Stimulated activated CD4-positive, alpha-beta T cell treated with anti-CD3 and anti-CD28 coated beads, Interleukin-4, amount 100 ng/mL, for 1 hour (primary cell): ENCODE data around the gene OR9G1.
"Not testable (repeated sequence)": the region's sequence is repeated elsewhere in the genome, so short reads cannot be mapped to it uniquely, and the experiment has no call there.

Source experiments
- DNase-seq: peaks from one replicate; pipeline ENCODE4 v3.0.0-alpha.2; 2020

The OR9G1 gene, protein sequence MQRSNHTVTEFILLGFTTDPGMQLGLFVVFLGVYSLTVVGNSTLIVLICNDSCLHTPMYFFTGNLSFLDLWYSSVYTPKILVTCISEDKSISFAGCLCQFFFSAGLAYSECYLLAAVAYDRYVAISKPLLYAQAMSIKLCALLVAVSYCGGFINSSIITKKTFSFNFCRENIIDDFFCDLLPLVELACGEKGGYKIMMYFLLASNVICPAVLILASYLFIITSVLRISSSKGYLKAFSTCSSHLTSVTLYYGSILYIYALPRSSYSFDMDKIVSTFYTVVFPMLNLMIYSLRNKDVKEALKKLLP

DNA sequence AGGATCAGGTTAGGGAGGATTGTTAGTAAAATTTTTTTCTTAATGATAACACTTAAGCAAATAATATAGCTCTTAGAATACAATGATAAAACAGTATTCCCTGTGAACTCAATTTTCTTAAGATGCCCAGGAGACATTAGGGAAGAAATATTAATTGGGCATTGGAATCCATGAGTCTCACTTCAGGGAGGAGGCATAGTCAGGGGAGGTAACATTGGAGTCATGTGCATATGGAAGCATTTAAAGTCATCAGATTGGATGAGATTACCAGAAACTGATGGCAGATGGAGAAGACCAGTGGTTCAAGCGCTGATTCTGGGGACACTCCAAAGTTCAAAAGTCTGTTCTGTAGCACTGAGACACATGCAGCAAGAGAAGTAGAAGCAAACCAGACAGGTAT lies at the start of gene OR9G1:
OR9G1 (plus strand) TSS at position 301 of the 400 bp plus-strand sequence. CDS start 1,293 bp downstream, outside the sequence.
- DNase-seq = no peak

DNA sequence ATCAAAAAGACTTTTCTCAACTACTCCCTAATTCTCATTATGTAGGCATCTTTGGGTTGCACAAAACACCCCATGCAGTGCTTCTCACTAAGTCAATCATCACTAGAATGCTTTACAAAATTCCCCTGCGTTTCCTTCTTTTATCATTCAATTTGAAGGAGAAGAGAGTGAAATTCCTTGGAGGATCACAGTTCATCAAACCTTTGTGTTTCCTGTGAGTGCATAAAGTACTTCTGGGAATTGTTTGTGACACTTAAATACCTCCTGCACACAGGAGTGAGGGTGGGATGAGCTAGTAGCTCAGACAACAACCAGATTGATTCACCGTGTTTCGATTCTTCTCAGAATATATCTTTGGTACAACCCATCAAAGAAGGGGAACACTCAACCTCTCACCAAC lies 39.1 kb upstream of the OR9G1 start:
- DNase-seq = no peak

DNA sequence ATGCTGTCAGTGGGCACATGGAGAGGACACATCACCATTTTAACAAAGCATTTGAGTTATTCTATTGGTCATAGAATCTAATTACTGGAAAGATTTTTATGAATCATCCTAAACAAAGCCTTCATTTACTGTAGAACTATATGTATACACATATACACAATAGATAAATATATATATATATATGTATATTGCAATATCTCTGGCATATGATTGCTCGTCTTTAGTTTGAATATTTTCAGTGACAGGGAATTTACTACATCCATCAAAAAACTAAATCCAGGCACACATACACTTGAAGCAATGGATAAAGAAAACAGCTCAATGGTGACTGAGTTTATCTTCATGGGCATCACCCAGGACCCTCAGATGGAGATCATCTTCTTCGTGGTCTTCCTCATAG lies 35.5 kb upstream of the OR9G1 start, which contains the start of gene OR5AR1:
OR5AR1 (plus strand) TSS at position 301 of the 400 bp plus-strand sequence; CDS start at position 301, 0 bp downstream.
- DNase-seq = no peak

DNA sequence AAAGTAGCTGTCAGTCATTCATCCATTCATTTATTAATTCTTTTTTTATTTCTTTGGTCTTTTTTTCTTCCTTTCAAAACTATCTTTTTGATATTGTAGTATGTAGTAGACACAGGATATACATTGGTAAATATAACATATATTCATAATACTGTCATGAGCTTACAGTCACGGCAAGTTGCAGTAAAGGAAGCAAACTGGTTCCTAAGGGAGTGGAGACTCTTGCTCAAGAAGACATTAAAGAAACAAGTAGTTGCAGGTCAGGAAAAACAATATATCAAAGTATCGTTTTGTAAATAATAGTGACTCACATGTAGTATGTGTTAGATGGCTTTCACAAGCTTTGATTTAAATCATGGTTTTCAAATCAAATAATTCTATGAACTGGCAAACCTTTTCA lies 27.9 kb upstream of the OR9G1 start:
- no peak for DNase-seq

DNA sequence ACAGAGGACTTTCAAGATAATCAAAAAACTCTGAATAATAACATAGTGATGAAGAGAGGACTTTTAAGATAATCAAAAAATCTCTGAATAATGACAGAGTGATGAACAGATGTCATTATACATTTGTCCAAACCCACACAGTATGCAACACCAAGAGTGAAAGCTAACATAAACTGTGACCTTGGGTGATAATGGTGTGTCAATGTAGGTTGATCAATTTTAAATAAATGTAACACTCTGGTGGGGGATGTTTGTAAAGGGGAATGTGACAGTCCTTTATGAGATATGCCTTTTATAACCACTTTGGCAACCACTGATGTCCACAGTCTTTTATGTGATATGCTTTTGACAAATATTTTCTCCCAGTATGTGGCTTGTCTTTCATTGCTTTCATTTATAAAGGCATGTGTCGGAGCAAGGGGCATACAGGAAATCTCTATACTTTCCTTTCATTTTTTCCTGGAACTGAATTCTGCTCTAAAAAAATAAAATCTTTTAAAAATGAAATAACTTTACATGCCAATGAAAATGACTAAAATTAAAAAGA lies 10.3 kb upstream of the OR9G1 start:
- no peak for DNase-seq

DNA sequence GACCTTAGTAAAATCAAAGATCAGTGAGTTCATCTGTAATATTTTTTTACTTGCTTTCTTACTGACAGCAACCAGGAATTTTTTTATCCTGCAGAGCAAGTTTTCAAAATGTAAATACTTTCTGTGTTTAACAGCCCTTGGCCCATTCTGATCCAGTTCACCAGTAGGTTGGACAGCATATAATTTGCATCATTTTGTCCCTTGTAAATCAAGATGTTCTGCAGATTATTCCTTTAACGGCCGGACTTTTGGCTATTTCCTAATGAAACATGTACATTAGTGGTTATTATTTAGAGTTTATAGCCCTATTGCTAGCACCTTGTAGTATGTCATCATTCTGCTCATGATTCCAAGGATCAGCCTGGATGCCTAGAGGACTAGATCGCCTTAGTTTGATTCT lies 7.7 kb upstream of the OR9G1 start:
- not testable (repeated sequence) for DNase-seq

DNA sequence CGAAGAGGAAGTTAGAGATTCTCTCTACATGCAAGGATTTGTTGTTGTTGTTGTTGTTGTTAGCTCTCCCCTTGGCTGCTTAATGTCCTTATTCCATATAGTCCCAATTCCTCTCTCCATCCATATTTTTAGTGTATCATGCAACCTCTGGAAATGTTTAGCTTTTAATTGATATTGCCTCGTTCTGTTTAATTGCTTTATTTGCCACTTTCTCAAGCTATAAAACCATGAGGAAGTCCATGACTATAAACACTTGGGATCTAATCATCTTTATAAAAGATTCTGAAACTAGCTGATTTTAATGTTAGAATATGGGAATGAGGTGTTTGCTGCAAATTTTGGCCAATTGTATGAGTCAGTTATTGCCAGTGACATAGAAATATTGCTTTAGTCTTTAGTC lies 5.5 kb upstream of the OR9G1 start:
- DNase-seq = no peak

DNA sequence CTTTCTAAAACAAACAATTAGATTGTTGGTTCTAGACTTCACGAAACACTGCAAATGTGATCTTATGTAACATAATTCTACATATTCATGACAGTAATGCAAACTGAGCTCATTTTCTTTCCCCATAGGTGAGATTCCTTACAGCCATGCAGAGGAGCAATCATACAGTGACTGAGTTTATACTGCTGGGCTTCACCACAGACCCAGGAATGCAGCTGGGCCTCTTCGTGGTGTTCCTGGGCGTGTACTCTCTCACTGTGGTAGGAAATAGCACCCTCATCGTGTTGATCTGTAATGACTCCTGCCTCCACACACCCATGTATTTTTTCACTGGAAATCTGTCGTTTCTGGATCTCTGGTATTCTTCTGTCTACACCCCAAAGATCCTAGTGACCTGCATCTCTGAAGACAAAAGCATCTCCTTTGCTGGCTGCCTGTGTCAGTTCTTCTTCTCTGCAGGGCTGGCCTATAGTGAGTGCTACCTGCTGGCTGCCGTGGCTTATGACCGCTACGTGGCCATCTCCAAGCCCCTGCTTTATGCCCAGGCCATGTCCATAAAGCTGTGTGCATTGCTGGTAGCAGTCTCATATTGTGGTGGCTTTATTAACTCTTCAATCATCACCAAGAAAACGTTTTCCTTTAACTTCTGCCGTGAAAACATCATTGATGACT lies 1.5 kb downstream of the OR9G1 start:
- DNase-seq = no peak

DNA sequence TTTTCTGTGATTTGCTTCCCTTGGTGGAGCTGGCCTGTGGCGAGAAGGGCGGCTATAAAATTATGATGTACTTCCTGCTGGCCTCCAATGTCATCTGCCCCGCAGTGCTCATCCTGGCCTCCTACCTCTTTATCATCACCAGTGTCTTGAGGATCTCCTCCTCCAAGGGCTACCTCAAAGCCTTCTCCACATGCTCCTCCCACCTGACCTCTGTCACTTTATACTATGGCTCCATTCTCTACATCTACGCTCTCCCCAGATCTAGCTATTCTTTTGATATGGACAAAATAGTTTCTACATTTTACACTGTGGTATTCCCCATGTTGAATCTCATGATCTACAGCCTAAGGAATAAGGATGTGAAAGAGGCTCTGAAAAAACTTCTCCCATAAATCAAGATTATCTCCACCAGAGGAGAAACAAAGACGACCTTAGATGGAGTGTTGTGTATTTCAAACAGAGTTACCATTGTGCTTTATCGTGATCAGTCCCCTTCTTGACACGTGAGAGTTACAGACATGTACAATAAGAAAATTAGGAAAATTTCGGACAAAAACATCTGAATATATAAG lies 2.1 kb downstream of the OR9G1 start:
- DNase-seq = no peak

DNA sequence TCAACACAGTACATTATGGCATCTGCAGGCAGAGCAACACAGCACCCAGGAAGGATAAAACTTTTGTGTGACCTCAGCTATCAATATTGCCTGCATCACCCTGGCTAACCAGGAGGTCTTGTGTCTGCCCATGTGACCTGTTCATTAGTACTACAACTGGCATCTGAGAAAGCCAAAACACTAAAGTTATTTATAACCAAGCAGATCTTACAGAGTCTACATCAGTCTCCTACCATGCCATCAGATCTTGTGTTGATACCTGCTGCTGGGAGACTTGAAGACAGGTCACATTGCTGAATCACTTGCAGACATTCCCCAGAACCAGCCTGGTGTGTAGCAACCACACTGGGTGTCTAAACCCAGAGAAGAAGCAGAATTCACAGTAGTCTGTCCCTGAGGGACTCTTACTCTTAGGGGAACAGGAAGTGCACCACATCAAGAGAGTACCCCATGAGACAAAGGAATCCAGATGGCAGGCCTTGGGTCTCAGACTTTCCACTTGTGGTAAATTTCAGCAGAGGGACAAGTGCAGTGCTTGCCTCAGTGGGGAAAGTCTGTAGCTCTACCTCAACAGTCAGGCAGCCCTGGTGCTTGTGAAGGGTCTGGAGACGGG lies 7.0 kb downstream of the OR9G1 start:
- DNase-seq = no peak

DNA sequence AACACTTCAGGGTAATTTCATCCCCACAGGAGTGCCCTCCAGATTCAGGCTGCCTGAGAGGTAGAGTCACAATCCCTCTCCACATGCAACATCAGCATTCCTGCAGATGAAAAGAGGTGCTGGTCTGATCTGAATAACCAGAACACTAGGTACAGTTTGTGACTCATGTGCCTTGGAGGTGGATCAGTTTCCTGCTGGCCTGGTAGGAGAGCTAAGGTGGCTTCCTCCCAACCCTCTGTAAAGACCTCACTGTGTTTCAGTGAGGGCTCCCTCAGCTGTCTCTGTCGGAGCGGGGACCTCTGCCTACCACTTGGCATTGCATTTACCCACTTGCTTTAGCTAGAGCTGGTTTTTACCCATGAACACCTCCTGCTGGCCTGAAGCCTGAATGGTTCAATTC lies 7.6 kb downstream of the OR9G1 start:
- no peak for DNase-seq

DNA sequence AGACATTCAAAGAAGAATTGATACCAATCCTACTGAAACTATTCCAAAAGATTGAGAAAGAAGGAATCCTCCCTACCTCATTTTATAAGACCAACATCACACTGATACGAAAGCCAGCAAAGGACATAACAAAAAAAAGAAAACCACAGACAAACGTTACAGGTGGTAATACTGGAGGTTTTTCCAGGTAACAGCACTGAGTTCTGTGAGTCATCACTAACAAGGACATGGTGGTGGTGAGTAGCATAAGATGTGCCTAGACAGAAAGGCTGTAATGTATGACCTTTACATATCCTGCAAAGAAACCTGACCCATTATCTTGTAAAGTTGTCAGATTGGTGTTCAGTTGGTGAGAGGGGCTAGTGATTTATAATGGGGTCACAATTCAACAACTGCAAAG lies 15.3 kb downstream of the OR9G1 start:
- DNase-seq = no peak

DNA sequence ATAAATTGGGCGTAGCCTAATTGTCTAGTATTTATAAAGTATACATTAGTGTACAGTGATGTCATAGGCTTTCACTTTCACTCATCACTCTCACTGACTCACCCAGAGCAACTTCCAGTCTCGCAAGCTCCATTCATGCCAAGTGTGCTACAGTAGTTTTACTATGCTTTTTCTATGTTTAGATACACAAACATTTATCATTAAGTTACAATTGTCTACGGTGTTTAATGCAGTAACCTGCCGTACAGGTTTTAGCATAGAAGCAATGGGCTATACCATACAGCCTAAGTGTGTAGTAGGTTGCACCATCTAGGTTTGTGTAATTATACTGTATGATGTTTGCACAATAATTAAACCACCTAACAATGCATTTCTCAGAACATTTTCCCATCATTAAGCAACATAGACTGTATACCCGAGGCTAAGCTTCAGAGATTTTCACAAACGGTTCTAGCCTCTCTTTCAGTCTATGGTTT lies 17.5 kb downstream of the OR9G1 start:
- DNase-seq = no peak

DNA sequence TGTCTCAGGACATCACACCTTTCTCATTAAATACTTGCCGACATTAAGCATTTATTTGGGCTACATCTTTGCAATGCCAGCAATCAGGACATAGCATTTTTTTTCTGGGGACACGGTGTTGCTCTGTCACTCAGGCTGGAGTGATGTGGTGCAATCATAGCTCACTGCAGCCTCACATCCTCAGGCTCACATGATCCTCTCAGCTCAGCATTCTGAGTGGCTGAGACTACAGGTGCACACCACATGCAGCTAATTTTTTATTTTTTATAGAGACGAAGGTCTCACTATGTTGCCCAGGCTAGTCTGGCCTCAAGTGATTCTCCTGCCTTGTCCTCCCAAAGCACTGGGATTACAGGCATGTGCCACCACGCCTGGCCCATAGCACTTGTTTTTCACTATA lies 21.6 kb downstream of the OR9G1 start:
- DNase-seq = no peak

DNA sequence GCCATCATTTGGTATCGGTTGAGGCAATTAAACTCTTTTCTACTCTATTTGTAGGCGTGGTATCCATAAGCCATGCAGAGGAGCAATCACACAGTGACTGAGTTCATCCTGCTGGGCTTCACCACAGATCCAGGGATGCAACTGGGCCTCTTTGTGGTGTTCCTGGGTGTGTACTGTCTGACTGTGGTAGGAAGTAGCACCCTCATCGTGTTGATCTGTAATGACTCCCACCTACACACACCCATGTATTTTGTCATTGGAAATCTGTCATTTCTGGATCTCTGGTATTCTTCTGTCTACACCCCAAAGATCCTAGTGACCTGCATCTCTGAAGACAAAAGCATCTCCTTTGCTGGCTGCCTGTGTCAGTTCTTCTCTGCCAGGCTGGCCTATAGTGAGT lies 41.2 kb downstream of the OR9G1 start:
- no peak for DNase-seq

DNA sequence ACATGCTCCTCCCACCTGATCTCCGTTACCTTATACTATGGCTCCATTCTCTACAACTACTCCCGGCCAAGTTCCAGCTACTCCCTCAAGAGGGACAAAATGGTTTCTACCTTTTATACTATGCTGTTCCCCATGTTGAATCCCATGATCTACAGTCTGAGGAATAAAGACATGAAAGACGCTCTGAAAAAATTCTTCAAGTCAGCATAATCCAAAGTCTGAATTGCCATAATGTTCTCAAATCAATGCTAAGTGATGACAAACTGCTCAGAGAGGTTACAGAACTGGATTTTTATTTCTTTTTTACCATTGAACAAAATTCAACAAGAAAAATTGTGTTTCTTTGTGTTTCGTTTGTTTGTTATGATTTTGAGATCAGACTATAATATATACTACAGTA lies 42.0 kb downstream of the OR9G1 start:
- no peak for DNase-seq

DNA sequence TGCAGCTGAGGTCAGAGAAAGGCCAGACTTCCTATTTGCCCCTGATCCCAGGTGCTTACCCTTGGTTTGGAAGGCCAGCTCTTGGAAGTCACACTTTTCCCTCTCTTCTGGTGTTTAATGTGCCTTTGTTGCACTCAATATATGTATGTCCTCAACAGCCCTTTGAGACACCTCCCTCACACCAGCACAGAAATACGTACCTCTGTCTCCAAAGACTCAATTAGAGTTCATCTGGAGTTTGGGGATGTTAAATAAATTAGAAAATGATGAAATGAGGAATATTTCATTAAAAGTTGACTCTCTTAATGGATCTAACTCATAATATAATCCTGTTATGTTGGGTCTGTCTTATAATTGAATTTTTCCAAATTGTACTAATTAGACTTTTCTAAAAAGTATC lies 49.7 kb downstream of the OR9G1 start, which contains the start of gene OR9G4:
OR9G4 (minus strand) TSS at position 101 of the 400 bp plus-strand sequence. CDS start 4,931 bp downstream, outside the sequence.
- DNase-seq = no peak

DNA sequence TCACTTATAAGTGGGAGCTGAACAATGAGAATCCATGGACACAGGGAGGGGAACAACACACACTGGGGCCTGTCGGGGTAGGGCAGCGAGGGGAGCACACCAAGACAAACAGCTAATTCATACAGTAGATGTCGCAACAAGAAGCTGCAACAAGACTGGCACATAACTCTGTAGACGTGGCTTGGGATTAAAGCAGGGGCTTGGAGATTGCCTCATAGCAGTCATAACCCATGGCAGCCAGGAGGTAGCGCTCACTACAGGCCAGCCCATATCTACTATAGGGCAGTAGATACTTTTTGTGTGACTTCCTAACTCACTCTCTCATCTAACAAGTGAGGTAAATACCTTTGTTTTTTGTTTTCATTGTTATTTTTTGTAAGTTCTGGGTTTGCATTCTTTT lies 51.3 kb downstream of the OR9G1 start:
- no peak for DNase-seq

DNA sequence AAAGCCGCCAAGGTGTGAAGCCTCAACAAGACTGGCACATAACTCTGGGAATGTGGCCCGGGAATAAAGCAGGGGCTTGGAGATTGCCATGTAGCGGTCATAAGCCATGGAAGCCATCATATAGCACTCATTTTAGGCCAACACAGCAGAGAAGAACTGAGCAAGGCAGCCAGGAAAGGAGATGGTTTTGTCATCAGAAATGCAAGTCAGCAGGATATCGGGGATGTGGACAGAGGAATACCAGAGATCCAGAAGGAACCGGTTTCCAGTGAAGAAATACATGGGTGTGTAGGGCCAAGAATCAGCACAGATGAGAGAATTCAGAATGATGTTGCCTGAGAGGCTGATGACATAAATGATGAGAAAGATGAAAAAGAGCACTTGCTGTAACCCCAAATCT lies 52.6 kb downstream of the OR9G1 start:
- no peak for DNase-seq
